Central memory CD8-positive, alpha-beta T cell (primary cell): Measurements from ENCODE around the gene KNDC1.
"Not testable (repeated sequence)": the region's sequence is repeated elsewhere in the genome, so short reads cannot be mapped to it uniquely, and the experiment has no call there.

Experiments used
- ATAC-seq: fragments of 150-1000 bp; cut with Tn5 transposase; replicated peaks from 2 replicates; pipeline ENCODE4 v1.10.0; 2022; ENCODE audit warnings: mild to moderate bottlenecking, moderate FRiP score, moderate number of reproducible peaks; ENCODE audit not compliant: poor library complexity, severe bottlenecking; ENCODE audit errors: extremely low read depth
- DNase-seq, 2 donors: peaks; one replicate each; pipeline ENCODE4 v3.0.0; 2021; ENCODE audit warnings: low spot score in 2 of 2
- H3K27ac Mint-ChIP-seq: one replicate; pipeline ENCODE4 v1.8.0; 2022; ENCODE audit warnings: low read depth, mild to moderate bottlenecking, moderate library complexity, mixed read lengths
- H3K27me3 Mint-ChIP-seq: one replicate; pipeline ENCODE4 v1.8.0; 2022; ENCODE audit warnings: mixed read lengths
- H3K36me3 Mint-ChIP-seq: one replicate; pipeline ENCODE4 v1.8.0; 2022; ENCODE audit warnings: mild to moderate bottlenecking, moderate library complexity, mixed read lengths; ENCODE audit not compliant: insufficient read depth
- H3K4me1 Mint-ChIP-seq: one replicate; pipeline ENCODE4 v1.8.0; 2022; ENCODE audit warnings: mixed read lengths
- H3K4me3 Mint-ChIP-seq: one replicate; pipeline ENCODE4 v1.8.0; 2022; ENCODE audit warnings: mild to moderate bottlenecking, moderate library complexity, mixed read lengths
- H3K9me3 Mint-ChIP-seq: one replicate; pipeline ENCODE4 v1.8.0; 2022; ENCODE audit warnings: mixed read lengths

The KNDC1 gene

DNA sequence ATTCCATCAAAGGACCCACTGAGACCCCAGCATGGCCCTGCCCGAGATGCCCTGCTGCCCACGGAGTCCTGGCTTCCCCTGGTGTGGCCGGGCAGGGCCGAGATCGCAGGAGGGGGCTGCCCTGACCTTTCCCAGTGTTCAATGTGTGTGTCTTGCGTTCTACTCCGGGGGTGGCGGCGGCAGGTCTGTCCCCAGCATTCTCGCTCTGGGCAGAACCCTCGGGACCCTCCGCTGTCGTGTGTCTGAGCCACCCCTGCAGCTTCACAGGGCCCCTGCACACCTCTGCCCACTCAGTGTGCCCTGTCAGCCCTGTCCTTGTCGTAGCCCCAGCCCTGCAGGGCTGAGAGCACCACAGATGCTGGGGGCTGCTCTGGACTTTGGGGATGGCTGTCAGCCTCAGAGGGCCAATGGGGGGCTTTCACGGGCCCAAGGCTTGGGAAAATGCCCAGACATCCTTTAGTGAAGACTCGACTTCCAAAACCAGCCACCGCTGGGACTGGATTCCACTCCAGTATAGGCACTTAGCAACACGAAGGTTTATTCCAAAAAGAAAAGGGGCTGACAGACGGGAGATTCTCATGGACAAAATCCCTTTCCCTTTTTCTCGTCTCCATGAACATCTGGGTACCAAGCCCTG is 30.0 kb upstream of the KNDC1 start:
- DNase-seq (no peak), ATAC-seq (no peak)
- no peak overlapping the region for H3K4me3 Mint-ChIP-seq
- no peaks in the 10 kb centered on the region for H3K4me1 Mint-ChIP-seq
- peaks cover 4% of the 10 kb centered on the region for H3K27me3 Mint-ChIP-seq
- no peaks in the 10 kb centered on the region for H3K9me3 Mint-ChIP-seq
- H3K36me3 Mint-ChIP-seq: peaks cover 2% of the 10 kb centered on the region
- H3K27ac Mint-ChIP-seq: no peak overlapping the region

DNA sequence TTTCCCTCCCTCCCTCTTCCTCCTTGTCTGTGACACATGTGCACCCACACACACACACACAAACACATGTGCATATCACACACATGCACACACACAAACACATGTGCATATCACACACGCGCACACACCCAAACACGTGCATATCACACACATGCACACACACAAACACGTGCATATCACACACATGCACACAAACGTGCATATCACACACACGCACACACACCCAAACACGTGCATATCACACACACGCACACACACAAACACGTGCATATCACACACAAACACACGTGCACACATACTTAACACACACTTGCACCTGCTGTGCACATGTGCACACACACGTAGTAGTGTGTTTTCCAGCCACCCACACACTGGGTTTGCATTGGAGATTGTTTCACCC is 29.4 kb upstream of the KNDC1 start:
- H3K4me3 Mint-ChIP-seq: no peak overlapping the region
- no peaks in the 10 kb centered on the region for H3K9me3 Mint-ChIP-seq
- H3K27ac Mint-ChIP-seq: no peak overlapping the region
- no peaks in the 10 kb centered on the region for H3K27me3 Mint-ChIP-seq
- peaks cover 2% of the 10 kb centered on the region for H3K36me3 Mint-ChIP-seq
- H3K4me1 Mint-ChIP-seq: no peaks in the 10 kb centered on the region
- ATAC-seq (no peak), DNase-seq (no peak)

DNA sequence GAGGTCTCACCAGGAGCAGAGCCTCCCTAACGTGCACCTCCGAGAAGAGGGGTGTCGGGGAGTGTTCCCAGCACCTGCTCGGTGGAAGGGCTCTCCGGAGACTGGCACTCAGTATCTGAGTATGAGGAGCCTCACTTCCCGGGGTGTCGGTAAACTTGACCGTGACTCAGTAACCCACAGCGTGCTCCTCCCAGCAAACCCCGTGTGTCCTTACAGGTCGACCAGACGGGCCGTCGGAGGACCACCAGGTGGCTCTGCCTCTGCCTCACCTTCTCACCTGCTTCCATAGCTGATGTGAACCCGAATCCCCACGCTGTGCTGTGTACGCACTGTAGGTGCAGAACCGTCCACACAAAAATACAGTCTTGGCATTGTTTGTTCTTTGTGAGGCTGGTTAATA is 29.0 kb upstream of the KNDC1 start:
- Mint-ChIP-seq H3K4me1 (no peaks in the 10 kb centered on the region), H3K9me3 (no peaks in the 10 kb centered on the region), H3K36me3 (peaks cover 2% of the 10 kb centered on the region), H3K4me3 (no peak overlapping the region), H3K27ac (no peak overlapping the region), H3K27me3 (no peaks in the 10 kb centered on the region)
- ATAC-seq (no peak), DNase-seq (no peak)

DNA sequence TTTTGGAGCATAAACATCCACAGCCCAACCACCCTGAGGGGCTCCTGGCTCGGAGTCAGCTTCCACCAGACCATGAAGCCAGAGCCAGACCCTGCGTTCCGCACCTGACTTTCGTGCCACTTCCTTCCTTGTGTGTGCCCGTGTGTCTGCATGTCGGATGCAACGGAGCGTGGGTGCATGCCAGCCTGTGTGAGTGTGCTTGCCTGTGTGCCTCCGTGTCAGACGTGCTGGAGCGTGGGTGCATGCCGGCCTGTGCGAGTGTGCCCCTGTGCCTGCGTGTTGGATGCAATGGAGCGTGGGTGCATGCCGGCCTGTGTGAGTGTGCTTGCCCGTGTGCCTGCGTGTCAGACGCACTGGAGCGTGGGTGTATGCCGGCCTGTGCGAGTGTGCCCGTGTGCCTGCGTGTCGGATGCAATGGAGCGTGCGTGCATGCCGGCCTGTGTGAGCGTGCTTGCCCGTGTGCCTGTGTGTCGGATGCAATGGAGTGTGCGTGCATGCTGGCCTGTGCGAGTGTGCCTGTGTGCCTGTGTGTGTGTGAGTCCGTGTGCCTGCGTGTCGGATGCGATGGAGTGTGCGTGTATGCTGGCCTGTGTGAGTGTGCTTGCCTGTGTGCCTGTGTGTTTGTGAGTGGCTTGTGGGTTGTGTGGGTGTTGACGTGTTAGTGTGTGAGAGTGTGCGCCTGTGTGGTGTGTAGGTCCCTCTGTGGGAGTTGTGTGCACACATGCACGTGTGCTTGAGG is 28.1 kb upstream of the KNDC1 start:
- no peaks in the 10 kb centered on the region for H3K4me1 Mint-ChIP-seq
- H3K27me3 Mint-ChIP-seq: no peaks in the 10 kb centered on the region
- no peak for ATAC-seq
- no peaks in the 10 kb centered on the region for H3K36me3 Mint-ChIP-seq
- DNase-seq: no peak
- H3K9me3 Mint-ChIP-seq: no peaks in the 10 kb centered on the region
- no peak overlapping the region for H3K27ac Mint-ChIP-seq
- no peak overlapping the region for H3K4me3 Mint-ChIP-seq

DNA sequence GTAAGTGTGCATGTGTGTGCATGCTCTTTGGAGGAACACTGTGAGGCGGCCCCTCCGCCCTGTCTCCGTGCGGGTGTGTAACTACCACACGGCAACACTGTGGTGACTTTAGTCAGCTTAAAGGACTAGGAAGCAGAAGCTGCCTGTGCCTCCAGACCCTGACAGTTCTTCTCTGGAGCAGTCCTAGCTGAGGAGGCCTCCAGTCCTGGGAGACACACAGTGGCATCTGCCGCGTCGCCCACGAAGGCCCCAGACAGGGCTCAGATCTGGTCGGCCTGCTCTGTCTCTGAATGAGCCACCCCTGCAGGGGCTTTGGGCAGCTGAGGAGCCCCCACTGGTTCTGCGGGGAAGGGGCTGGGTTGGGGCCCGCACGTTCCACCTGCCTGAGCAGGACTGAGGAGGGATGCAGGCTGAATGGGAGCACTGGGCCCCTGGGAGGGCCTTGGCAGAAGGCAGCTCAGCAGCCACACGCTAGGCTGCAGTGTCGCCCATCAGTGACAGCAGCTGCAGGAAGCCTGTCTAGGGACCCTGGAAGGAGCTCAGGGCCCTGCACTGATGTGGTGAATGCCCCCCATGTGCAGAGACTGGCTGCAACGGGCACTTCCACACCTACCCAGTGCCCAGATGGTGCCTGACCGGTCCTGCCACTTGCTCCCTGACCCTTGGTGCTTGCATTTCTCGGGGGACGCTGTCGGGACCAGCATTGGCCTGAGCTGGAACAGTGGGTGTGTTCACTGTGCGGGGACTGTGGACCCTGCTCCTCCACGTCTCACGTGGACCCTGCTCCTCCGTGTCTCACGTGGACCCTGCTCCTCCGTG is 27.3 kb upstream of the KNDC1 start:
- Mint-ChIP-seq H3K27ac (no peak overlapping the region), H3K9me3 (no peaks in the 10 kb centered on the region), H3K4me3 (no peak overlapping the region), H3K27me3 (no peaks in the 10 kb centered on the region), H3K4me1 (no peaks in the 10 kb centered on the region), H3K36me3 (no peaks in the 10 kb centered on the region)
- ATAC-seq (no peak), DNase-seq (no peak)

DNA sequence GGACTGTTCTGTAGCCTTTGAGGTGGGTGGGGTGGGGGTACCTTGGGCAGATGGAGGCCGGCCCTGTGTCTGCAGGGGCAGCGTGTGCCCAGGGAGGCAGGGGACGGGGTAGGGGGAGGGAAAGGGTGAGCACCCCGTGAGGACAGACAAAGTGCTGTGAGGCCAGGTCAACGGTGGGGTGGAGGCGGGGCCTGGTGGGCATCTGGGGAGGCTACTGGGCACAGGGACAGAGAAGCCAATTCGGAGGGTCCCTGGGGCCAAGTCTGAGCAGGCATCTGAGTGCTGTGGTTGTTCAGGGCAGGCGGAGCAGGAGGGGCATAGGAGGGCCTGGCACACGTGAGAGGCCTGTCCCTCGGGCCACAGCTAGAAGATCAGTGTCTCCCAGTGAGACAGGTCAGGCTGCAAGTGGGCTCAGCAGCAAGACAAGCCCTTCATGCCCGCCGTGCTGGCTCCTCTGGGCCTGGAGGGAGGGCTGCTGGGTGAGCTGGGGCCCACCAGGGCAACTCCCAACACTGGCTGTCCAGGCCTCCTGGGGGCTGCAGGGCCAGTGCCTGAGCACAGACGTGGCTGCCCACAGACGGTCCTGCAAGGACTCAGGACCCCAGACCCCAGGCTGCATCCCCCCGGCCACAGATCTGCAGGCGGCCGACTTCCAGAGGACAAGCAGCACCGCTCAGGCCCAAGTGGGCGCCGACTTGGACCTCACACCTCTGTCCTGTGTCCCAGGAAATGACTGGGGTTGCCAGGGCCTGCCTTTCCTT is 26.4 kb upstream of the KNDC1 start:
- DNase-seq: no peak
- no peak overlapping the region for H3K4me3 Mint-ChIP-seq
- H3K9me3 Mint-ChIP-seq: no peaks in the 10 kb centered on the region
- no peaks in the 10 kb centered on the region for H3K36me3 Mint-ChIP-seq
- H3K27ac Mint-ChIP-seq: no peak overlapping the region
- H3K4me1 Mint-ChIP-seq: no peaks in the 10 kb centered on the region
- H3K27me3 Mint-ChIP-seq: no peaks in the 10 kb centered on the region
- ATAC-seq: no peak

DNA sequence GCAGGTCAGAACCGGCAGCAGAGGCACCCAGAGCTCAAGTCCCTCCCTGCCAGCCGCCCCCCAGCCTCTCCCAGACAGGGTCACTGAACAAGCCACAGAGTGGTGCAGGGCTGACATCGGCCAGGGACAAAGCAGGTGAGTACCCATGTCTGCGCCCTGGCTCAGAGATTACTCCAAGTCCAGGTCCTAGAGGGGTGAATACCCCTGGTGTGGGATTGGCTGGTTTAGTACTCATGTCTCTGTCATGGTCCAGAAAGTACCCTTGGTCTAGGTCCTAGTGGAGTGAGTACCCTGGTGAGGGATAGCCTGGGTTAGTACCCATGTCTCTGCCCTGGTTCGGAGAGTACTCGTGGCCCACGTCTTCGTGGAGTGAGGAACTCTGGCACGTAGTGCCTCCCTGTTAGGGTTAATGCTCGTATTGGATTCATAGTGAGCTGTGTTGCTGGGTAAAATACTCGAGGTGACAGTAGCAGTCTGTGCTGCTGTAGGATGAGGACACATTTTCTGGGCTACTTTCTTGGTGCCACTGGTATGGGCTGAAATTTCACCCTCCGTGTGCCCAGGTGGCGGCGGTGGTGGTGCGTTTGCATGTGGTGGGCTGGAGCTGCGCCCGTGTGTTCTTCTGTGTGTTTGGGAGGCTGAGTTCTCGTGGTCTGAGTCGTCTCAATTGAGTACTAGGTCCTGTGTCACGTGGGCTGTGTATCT is 25.5 kb upstream of the KNDC1 start:
- ATAC-seq (no peak), DNase-seq (no peak)
- Mint-ChIP-seq H3K9me3 (no peaks in the 10 kb centered on the region), H3K4me3 (no peak overlapping the region), H3K4me1 (no peaks in the 10 kb centered on the region), H3K27ac (no peak overlapping the region), H3K36me3 (no peaks in the 10 kb centered on the region), H3K27me3 (no peaks in the 10 kb centered on the region)

DNA sequence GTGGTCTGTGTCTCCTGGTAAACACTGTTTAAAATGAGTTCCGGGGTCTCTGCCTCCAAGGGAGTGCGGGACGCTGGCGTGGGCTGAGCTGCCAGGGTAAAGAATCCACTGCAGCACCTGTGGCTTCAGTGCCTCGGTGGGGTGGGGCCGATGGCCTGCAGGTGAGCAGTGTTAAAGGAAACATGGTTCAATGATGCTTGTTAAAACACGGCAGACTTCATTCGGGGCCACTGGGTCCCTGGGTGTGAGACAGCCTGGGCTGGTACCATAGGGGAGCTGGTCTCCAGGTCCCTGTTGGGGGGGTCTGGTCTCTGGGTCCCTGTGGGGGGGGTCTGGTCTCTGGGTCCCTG is 24.9 kb upstream of the KNDC1 start:
- no peaks in the 10 kb centered on the region for H3K36me3 Mint-ChIP-seq
- no peaks in the 10 kb centered on the region for H3K4me1 Mint-ChIP-seq
- no peak overlapping the region for H3K27ac Mint-ChIP-seq
- H3K27me3 Mint-ChIP-seq: no peaks in the 10 kb centered on the region
- H3K9me3 Mint-ChIP-seq: no peaks in the 10 kb centered on the region
- ATAC-seq (no peak), DNase-seq (no peak)
- no peak overlapping the region for H3K4me3 Mint-ChIP-seq

DNA sequence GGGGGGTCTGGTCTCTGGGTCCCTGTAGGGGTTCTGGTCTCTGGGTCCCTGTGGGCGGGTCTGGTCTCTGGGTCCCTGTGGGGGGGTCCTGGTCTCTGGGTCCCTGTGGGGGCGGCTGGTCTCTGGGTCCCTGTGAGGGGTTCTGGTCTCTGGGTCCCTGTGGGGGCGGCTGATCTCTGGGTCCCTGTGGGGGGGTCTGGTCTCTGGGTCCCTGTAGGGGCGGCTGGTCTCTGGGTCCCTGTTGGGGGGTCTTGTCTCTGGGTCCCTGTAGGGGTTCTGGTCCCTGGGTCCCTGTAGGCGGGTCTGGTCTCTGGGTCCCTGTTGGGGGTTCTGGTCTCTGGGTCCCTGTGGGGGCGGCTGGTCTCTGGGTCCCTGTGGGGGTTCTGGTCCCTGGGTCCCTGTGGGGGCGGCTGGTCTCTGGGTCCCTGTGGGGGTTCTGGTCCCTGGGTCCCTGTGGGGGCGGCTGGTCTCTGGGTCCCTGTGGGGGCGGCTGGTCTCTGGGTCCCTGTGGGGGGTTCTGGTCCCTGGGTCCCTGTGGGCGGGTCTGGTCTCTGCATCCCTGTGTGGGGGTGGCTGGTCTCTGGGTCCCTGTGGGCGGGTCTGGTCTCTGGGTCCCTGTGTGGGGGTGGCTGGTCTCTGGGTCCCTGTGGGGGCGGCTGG is 22.4 kb upstream of the KNDC1 start:
- not testable (repeated sequence) for H3K9me3 Mint-ChIP-seq, H3K36me3 Mint-ChIP-seq, H3K4me3 Mint-ChIP-seq, H3K27me3 Mint-ChIP-seq, ATAC-seq, H3K4me1 Mint-ChIP-seq, H3K27ac Mint-ChIP-seq, DNase-seq

DNA sequence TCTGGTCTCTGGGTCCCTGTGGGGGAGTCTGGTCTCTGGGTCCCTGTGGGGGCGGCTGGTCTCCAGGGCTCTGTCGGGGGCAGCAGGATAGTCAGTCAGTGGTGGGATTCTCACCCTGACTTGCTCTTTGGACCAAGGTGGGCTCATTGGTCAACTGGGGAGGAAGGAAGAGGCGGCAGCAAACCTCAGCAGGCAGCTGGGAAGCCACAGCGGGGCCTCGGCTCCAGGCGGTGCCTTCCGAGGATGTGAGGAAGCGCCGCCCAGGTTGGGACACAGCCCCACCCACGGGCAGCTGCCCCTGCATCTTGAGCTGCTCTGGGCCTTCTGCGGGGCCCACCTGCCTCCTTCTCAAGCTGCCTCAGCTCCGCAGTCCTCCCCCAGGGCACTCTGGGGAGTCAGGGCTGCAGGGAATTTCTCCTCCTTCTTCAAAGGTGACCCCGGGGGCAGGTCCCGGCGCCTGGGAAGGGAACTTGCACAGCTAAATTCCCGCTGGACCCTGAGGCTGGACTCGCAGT is 20.4 kb upstream of the KNDC1 start:
- Mint-ChIP-seq H3K27ac (no peak overlapping the region), H3K9me3 (no peaks in the 10 kb centered on the region), H3K36me3 (no peaks in the 10 kb centered on the region), H3K4me1 (peaks cover 9% of the 10 kb centered on the region), H3K4me3 (no peak overlapping the region), H3K27me3 (peaks cover 13% of the 10 kb centered on the region)
- DNase-seq (no peak), ATAC-seq (no peak)

DNA sequence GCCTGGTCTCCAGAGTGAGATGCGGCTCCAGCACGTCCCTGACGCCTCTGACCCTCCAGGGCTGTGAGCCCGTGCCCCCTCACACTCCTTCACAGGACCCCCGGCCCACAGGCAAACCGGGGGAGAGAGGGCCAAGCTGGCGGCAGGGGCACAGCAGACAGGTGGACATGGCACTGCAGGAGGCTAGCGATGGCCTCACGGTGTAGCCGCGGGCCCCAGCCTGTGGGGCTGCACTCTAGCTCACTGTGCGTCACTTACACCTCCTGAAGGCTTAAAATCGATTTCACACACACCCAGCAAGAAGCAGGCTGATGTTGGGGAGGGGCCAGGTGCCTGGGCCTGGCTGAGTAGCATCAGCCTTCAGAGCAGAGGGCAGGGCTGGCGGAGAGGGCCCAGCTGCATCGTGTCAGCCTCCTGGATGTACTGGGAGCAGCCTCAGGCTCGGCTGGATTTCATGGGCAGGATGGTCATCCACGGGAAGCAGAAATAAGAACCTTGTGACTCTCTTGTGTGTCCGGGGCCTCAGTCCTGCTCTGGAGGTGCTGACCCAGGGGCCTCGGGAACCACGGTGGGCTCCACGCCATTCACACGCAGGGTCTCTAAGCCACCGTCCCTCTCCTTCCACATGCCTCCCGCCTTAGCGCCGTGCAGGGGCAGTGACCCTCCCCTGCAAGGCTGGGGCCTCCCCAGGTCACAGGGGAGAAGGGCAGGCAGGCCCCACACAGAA is 19.4 kb upstream of the KNDC1 start:
- Mint-ChIP-seq H3K9me3 (no peaks in the 10 kb centered on the region), H3K4me1 (peaks cover 10% of the 10 kb centered on the region), H3K4me3 (no peak overlapping the region), H3K27me3 (peaks cover 22% of the 10 kb centered on the region), H3K36me3 (no peaks in the 10 kb centered on the region), H3K27ac (no peak overlapping the region)
- ATAC-seq (no peak), DNase-seq (no peak)
